Measurements from ENCODE around the gene TSFM.

- TF ChIP-seq ZSCAN5A (CRISPR knock-in tag; IDR thresholded peaks at IDR 0.05; ENCODE audit: borderline replicate concordance) (no peak), SETDB1 (CRISPR knock-in tag; IDR thresholded peaks at IDR 0.05; ENCODE audit: borderline replicate concordance) (no peak), PHF21A (CRISPR knock-in tag; IDR thresholded peaks at IDR 0.05) (no peak), FOXA1 (IDR thresholded peaks at IDR 0.05) (no peak), FOXA1 (CRISPR knock-in tag; IDR thresholded peaks at IDR 0.05) (no peak), U2AF2 (IDR thresholded peaks at IDR 0.05; ENCODE audit: low read depth, low read length) (no peak), SRSF1 (optimal IDR thresholded peaks at IDR 0.05; ENCODE audit: low read depth, low read length) (no peak), MAX (IDR thresholded peaks at IDR 0.05) (no peak), SP4 (CRISPR knock-in tag; IDR thresholded peaks at IDR 0.05) (no peak), E2F5 (CRISPR knock-in tag; conservative IDR thresholded peaks at IDR 0.05) (no peak), ZNF543 (CRISPR knock-in tag; IDR thresholded peaks at IDR 0.05) (no peak), FOXO4 (CRISPR knock-in tag; conservative IDR thresholded peaks at IDR 0.05) (no peak), SALL2 (CRISPR knock-in tag; IDR thresholded peaks at IDR 0.05) (no peak; the same call in 1 of the 2 replicates)
Observed at GRCh38 chr12:57751432-57751787, 31.2 kb upstream of the TSFM start.
